Hippocampal formation (tissue), 2 donors: Measurements from ENCODE around the gene GDF7.

Experiments used
- DNase-seq, 2 donors: peaks; one replicate each; lab custom pipeline; 2025; lab: John Stamatoyannopoulos, UW

Gene GDF7

GRCh38 chr2:20661421-20662307, 5.3 kb upstream of the GDF7 start:
- DNase-seq: peak; percentile 34 to 53

DNA sequence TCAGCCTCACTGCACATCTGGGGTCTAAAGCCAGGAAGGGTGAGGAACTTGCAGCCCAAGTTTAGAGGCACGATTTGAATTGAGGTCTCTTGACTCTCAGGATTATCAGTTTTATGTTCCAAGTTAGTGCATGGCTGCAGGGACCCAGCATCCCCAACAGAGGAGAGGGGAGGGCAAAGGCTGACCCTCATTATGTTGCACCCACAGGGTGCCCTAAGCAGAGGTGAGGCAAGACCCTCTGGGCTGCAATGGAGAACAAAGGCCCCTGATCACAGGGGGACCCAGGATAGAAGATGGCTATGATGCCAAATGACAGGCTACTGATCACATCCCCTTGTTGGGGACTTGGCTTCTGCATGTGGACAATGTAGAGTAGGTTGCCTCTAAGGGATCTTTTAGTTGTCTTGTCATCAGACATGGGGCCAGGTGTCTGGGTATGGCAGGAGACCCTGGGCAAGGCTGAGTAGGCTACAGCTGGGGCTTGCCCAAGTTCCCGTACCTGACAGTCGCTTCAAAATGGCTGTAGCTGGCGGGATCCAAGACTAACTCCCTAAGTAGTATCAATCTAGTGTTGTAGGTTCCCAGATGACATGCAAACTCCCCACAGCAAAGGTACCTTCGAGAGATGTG, 4.5 kb upstream of the GDF7 start:
- DNase-seq: no peak

DNA sequence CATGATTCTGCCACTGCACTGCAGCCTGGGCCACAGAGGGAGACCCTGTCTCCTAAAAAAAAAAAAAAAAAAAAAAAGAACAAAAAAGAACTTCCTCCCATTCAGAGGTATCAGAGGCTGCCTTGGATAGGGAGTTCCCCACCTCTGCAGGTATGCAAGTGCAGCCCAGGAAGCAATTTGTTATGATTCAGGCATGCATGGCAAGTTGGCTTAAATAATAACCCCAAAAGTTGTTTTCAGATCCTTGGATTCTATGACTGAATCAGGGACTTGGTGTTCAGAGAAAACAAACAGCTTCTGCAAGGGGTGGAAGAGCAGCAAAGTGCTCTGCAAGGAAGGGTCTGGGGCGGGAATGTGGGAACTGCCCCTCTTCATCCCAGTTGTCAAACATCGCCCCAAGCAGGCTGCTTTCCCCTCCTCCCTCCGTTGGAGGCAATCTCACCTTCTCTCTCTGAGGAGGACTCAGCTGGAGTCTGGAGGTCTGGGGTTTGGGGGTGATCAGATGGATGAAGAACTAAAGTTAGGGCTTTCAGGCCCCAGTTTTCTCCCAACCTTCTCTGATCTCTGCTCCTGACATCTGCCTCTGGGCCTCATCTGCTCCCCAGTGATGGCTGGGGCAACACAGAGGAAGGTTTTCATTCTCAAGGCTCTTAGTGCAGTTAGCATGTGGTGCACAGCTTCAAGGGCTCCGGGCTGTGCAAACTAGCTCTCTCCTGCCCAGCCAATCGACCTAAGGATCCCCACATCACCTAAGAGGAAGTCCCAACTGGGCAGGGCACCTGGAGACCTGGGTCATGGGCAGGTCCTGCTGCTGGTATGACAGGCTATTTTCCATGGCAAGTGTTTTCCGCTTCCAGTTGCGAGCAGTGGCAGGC, 3.5 kb upstream of the GDF7 start:
- DNase-seq: no peak

DNA sequence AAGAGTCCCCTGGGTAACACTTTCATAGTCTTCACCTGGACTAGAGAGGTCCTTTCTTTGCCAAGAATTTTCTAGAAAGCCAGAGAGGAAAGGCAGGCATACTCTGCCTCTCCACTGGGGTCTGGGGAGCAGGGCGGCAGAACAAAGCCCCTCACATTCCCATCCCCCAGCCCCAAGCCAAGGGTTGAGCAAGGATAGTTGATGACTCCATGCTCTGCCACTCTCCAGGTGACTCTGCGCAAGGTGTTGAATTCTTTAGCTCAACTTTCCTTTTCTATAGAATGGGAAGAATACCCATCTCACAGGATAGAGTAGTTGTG, 2.9 kb upstream of the GDF7 start:
- DNase-seq: no peak

DNA sequence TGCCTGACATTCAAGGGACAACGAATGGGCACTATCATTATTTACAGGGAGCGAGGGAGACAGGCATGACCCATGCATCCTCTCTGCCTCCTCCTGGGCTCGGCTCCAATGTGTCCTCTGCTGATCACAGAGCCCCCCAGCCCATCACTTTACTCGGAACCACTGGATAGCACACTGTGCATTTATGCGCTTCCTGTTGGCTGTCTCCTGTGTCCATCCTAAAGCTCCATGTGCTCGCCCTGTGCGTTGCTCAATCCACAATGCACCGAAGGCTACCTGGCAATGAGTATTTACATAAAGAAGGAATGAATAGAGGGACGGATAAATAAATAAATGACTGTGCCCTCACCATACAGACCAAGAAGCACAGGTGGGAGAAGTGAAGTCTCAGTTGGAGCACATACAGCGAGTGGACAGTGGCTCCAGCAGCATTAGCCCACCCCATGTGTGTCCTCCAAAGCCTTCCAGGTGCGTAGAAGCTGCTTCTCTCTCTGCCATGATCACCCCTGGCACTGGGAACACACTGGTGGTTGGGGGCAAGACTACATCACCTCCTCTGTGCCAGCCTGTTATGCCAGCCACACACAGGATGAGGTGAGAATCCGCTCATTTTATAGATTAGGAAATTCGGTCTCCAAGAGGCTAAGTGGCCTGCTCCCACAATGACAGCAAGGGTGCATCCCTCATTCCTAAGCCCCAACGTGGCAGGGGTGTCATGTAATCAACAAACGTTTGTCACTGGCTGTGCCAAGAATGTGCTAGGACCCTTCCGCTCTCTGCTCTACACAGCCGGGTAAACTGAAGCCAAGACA, 2.3 kb upstream of the GDF7 start:
- no peak for DNase-seq

GRCh38 chr2:20665243-20666004, 1.5 kb upstream of the GDF7 start:
- DNase-seq: no peak

GRCh38 chr2:20666005-20666303, 990 bp upstream of the GDF7 start:
- no peak for DNase-seq

DNA sequence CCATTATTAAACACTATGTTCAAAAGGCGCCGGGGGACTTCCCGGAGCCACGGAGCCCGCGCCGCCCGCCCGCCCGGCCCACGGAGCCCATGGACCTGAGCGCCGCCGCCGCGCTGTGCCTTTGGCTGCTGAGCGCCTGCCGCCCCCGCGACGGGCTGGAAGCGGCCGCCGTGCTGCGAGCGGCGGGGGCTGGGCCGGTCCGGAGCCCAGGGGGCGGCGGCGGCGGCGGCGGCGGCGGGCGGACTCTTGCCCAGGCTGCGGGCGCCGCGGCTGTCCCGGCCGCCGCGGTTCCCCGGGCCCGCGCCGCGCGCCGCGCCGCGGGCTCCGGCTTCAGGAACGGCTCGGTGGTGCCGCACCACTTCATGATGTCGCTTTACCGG, 197 bp downstream of the GDF7 start:
- DNase-seq: no peak

DNA sequence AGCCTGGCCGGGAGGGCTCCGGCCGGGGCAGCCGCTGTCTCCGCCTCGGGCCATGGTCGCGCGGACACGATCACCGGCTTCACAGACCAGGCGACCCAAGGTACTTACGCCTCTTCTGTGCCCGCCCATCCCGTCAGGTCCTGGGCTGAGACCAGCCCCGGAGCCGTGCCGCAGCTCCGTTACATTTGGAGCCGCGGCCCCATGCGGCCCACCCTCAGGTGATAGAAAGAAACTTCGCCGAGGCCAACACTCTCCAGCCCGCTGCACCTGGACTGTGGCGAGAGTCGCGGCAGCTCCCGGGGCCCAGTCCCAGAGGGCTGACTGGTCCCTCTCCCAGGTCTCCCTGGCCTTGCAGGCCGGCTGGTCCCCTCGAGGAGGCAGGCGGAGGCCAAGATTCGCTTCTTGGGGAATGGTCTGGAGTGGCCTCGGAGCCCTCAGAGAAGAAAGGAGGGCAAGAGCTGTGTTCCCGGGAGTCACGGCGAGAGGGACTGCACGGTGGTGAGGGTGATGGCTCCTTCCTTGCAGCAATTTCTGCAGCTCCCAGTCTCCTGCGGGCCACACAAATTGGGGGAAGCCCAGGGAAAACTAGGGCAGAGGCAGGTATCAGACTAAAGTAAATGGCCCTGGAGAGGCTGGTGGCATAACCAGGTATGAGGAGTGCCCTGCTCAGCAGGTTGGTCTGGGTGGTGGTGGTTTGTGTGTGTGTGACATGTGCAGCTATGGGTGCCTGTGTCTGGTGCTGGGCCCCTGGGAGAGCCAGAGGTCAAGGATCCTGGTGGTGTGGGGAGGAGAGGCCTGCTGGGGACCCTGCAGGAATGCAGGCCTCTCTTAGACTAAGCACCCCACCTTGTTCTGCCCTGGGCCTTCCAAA, 822 bp downstream of the GDF7 start:
- no peak for DNase-seq

- no peak for DNase-seq
Measured at GRCh38 chr2:20668451-20668850, 1.5 kb downstream of the GDF7 start.

- DNase-seq: no peak
Measured at GRCh38 chr2:20668871-20669475, 2.0 kb downstream of the GDF7 start.

GRCh38 chr2:20669562-20670314, 2.8 kb downstream of the GDF7 start:
- DNase-seq: no peak

DNA sequence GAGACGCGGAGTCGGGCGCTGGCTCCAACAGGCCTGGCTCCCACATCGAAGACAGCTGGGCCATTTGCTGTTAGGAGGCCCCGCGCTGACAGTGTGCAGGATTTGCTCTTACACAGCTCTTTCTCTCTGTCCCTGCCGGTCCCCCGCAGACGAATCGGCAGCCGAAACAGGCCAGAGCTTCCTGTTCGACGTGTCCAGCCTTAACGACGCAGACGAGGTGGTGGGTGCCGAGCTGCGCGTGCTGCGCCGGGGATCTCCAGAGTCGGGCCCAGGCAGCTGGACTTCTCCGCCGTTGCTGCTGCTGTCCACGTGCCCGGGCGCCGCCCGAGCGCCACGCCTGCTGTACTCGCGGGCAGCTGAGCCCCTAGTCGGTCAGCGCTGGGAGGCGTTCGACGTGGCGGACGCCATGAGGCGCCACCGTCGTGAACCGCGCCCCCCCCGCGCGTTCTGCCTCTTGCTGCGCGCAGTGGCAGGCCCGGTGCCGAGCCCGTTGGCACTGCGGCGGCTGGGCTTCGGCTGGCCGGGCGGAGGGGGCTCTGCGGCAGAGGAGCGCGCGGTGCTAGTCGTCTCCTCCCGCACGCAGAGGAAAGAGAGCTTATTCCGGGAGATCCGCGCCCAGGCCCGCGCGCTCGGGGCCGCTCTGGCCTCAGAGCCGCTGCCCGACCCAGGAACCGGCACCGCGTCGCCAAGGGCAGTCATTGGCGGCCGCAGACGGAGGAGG, 3.5 kb downstream of the GDF7 start:
- DNase-seq: no peak

DNA sequence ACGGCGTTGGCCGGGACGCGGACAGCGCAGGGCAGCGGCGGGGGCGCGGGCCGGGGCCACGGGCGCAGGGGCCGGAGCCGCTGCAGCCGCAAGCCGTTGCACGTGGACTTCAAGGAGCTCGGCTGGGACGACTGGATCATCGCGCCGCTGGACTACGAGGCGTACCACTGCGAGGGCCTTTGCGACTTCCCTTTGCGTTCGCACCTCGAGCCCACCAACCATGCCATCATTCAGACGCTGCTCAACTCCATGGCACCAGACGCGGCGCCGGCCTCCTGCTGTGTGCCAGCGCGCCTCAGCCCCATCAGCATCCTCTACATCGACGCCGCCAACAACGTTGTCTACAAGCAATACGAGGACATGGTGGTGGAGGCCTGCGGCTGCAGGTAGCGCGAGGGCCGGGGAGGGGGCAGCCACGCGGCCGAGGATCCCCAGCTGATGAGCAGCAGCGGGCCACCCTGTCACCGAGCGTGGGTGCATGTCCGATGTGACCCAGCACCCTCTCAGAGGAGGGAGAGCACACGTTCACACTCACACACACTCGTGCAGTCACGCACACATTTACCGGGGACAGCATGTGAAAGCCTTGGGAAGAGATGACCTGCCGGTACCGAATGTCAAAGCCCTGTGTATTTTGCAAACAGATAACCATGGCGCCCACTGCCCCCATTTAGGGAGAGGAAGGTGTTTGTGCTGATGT, 4.2 kb downstream of the GDF7 start:
- DNase-seq: no peak

DNA sequence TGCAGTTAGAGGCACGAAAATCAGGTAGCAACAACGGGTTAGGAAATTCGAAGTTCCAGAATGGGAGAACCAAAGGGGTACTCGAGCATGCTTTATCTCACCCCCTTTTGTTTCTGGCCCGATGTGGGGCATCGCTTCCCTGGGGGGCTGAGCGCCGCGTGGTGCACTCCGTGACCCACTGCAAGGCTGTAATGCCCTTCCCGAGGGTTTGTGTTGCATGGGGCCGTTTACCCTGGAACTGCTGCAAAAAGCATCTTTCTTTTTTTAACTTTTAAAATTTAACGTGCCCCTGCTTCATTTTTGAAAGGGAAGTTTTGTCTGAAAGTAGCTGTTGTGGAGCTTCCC, 4.8 kb downstream of the GDF7 start:
- DNase-seq: no peak

DNA sequence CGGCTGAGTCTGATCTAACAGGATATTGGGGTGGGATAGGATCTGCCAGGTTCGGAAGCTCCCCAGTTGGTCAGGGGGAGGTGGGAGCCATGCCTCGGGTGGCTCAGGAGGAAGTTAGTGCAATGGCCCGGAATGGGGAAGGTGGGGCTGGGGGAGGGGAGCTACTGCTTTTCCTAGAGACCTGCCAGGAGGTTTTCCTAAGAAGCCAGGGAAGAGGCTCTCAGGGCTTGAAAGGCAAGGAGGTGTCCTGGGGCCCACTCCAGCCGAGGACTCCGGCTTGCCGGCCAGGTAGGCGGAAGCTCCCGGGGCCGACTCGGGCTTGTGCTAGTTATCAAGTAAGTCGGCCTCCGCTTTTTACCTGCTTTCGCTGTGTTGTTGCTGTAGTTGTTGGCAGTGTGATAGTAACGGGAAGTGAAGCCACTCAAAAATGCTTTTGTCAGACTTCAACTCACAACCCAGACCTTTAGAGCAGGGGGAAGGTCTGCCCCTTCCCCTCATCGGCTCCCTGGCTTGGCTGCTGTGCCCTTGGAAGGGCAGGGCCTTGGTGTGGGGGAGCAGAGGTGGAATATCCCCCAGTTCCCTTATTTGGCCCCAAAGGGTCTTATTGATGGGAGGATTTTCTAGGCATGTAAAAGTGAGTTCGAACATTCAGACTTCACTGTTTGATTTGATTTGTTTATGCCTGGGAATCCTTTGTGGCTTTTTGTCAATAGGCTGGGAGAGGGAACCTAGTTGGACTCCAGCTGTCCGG, 5.4 kb downstream of the GDF7 start:
- DNase-seq: no peak

DNA sequence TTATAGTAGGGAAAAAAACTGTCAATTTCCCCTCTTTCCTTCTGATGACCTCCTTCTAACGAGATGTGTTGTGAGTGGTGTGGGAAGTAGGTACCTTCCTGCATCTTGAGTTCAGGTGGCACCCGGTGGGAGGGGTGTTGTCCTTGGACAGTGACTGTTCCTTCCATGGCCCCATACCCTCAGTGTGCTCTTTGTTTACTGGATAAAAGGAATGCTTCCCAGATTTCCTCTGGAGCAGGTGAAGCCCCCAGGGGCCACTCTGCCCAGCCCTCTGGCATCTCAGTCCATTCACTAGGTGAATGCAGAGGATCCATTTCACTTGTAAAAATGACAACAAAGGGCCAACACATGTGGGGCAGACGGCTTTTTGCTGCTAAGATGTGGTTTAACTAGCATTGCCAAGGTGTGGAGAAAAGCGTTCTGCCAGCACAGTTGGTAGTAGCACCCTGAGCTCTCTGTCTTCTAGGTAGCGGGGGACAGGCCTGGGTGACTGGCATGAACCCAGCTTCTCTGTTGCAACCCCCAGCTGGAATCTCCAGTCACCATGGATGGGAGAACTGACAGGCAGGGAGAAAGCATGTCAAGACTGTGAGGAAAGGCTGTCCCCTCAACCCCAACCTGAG, 6.9 kb downstream of the GDF7 start:
- DNase-seq: no peak
